ENCODE measurements around the gene RPS6KB2. TPM values are rescaled to one million over a fixed set of nuclear protein-coding genes. Genes with fewer than 3 reads are reported as not detected.

Gene RPS6KB2
- total RNA-seq, 6 donors from 2014 or later: 35.2 to 94.3 (median 50.4) TPM

DNA sequence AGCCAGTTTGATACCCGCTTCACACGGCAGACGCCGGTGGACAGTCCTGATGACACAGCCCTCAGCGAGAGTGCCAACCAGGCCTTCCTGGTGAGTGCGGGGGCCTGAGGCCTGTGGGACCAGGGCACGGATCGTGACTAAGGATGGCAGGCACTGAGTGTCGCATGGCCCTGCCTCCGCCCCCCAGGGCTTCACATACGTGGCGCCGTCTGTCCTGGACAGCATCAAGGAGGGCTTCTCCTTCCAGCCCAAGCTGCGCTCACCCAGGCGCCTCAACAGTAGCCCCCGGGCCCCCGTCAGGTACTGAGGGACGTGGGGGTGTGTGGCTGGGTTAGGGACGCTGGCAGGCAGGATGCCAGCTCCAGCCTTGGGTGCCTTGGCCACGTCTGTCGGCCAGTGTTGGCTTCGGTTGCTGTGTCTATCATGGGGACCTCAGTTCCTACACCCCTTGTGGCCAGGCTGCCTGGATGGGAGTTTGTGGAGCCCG is 6.1 kb downstream of the RPS6KB2 start:
- Histone ChIP-seq H3K9me3 (no peaks in the 10 kb centered on the region), H3K36me3 (peaks cover 4 to 78% (median 69%) of the 10 kb centered on the region in 4 donors), H3K27ac (no peak overlapping the region), H3K4me1 (peaks cover 4 to 28% (median 8%) of the 10 kb centered on the region in 4 donors), H3K4me3 (no peak overlapping the region), H3K27me3 (no peaks in the 10 kb centered on the region)
- no peak for ATAC-seq (ENCODE audit: low FRiP score in 2 of 2)
- DNase-seq: peak in 1 of 2 donors; percentile 80
- WGBS, 2 donors: 77 to 85% methylated on average over 9 to 16 of the region's 23 CpGs
- no peak for TF ChIP-seq POLR2A (IDR thresholded peaks at IDR 0.05)
- no peak for TF ChIP-seq EP300 (IDR thresholded peaks at IDR 0.05)
- TF ChIP-seq, protein P1, sequence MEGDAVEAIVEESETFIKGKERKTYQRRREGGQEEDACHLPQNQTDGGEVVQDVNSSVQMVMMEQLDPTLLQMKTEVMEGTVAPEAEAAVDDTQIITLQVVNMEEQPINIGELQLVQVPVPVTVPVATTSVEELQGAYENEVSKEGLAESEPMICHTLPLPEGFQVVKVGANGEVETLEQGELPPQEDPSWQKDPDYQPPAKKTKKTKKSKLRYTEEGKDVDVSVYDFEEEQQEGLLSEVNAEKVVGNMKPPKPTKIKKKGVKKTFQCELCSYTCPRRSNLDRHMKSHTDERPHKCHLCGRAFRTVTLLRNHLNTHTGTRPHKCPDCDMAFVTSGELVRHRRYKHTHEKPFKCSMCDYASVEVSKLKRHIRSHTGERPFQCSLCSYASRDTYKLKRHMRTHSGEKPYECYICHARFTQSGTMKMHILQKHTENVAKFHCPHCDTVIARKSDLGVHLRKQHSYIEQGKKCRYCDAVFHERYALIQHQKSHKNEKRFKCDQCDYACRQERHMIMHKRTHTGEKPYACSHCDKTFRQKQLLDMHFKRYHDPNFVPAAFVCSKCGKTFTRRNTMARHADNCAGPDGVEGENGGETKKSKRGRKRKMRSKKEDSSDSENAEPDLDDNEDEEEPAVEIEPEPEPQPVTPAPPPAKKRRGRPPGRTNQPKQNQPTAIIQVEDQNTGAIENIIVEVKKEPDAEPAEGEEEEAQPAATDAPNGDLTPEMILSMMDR (IDR thresholded peaks at IDR 0.05): no peak
- no peak for TF ChIP-seq POLR2AphosphoS5 (IDR thresholded peaks at IDR 0.05)

DNA sequence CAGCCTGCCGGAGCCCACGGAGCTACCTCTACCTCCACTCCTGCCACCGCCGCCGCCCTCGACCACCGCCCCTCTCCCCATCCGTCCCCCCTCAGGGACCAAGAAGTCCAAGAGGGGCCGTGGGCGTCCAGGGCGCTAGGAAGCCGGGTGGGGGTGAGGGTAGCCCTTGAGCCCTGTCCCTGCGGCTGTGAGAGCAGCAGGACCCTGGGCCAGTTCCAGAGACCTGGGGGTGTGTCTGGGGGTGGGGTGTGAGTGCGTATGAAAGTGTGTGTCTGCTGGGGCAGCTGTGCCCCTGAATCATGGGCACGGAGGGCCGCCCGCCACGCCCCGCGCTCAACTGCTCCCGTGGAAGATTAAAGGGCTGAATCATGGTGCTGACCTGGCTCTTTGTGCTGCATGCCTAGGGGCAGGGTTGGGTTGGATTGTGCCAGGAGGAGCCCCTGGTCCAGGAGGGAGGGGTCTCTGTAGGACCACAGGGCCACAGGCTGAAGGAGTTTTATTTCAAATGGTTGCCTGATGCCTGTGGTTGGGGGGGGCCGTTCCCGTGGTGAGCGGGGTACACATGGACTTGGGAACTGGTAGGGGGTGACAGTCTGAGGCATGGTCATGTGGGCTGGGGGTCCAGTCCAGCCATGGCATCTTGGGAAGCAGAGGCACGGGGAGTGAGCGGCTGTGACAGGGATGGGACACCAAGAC is 6.9 kb downstream of the RPS6KB2 start:
- DNase-seq (peak in 1 of 2 donors; percentile 87), ATAC-seq (ENCODE audit: low FRiP score in 2 of 2) (no peak)
- Histone ChIP-seq H3K36me3 (peaks cover 4 to 86% (median 75%) of the 10 kb centered on the region in 4 donors), H3K27me3 (no peaks in the 10 kb centered on the region), H3K4me3 (peak overlapping the region in 1 of 4 donors; percentile 42), H3K4me1 (peaks cover 5 to 28% (median 7%) of the 10 kb centered on the region in 4 donors), H3K27ac (peak overlapping the region in 2 of 4 donors; percentile 27 to 52), H3K9me3 (no peaks in the 10 kb centered on the region)
- TF ChIP-seq EP300 (IDR thresholded peaks at IDR 0.05): no peak
- no peak for TF ChIP-seq POLR2A (IDR thresholded peaks at IDR 0.05)
- TF ChIP-seq, protein P1 (IDR thresholded peaks at IDR 0.05): no peak
- no peak for TF ChIP-seq POLR2AphosphoS5 (IDR thresholded peaks at IDR 0.05)
- WGBS, 2 donors: 81 to 92% methylated on average over 13 to 25 of the region's 26 CpGs

DNA sequence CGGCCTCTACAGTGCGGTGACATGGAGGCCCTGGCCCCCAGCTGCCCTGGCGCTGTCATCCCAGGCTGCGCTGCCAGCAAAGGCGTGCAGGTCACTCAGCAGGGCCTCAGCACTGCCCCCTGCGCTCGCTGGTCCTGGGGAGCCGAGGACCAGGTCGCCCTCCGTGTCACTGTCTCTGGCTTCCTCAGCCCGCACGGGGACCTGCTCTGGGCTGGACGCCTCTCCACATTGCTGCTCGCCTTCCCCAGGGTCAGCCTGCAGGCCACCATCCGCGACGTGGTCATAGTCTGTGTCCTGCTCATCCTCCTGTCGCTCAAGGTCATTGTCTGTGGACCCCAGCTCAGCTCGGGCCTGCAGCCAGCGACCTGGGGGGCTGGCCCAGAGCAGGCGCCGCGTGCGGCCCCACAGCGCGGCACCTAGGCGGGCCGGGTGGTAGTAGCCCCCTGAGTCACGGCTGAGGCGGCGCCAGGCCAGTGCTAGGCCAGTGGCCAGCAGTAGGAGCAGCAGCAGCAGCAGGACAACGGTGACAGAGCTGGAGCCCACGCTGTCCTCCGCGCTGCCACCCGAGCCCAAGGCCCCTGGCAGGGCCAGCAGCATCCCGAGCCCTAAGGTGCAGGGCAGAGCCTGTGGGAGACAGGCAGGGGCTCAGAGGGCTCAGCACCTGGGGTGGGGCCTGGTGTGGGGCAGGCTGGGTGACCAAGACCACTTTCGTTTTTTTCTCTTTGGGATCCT is 7.6 kb downstream of the RPS6KB2 start:
- Histone ChIP-seq H3K4me1 (peaks cover 7 to 36% (median 11%) of the 10 kb centered on the region in 4 donors), H3K9me3 (no peaks in the 10 kb centered on the region), H3K27ac (peak overlapping the region in 2 of 4 donors; percentile 27 to 52), H3K27me3 (no peaks in the 10 kb centered on the region), H3K4me3 (peak overlapping the region in 3 of 4 donors; percentile 33 to 42 (median 40)), H3K36me3 (peaks cover 4 to 90% (median 79%) of the 10 kb centered on the region in 4 donors)
- TF ChIP-seq EP300 (IDR thresholded peaks at IDR 0.05): no peak
- no peak for TF ChIP-seq POLR2AphosphoS5 (IDR thresholded peaks at IDR 0.05)
- no peak for TF ChIP-seq POLR2A (IDR thresholded peaks at IDR 0.05)
- TF ChIP-seq, protein P1 (IDR thresholded peaks at IDR 0.05): no peak
- WGBS, 2 donors: 80 to 91% methylated on average over 2 to 32 of the region's 38 CpGs
- ATAC-seq (ENCODE audit: low FRiP score in 2 of 2) (no peak), DNase-seq (peak in 1 of 2 donors; percentile 84)

DNA sequence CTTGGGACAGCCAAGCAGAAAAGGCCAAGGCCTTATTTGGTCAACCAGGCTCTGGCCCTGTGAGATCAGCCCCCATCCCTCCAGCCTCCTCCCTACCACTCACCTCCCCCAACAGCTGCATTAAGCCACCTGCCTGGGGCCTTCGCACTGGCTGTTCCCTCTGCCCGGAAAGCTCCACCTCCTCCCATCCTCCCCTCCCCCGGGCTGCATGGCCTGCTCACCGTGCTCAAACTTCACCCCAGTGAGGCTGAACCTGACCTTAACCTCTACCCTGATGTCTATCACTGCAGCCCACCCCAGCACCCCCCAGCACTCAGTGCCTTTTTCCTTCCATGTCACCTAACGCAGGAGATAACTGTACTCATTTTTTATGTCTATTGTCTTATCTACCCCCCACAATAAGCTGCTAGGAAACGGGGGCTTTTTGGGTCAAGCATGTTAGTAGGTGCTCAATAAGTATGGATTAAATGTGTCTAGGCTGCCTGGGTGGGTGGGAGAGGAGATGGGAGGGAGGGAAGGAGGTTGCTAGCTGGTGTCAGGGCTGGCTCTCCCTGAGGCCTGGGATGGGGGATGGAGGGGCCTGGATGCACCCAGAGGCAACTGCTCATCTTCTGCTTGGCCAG is 8.3 kb downstream of the RPS6KB2 start:
- no peak for ATAC-seq (ENCODE audit: low FRiP score in 2 of 2)
- Histone ChIP-seq H3K9me3 (no peaks in the 10 kb centered on the region), H3K4me1 (peaks cover 7 to 42% (median 14%) of the 10 kb centered on the region in 4 donors), H3K27ac (peak overlapping the region in 3 of 4 donors; percentile 17 to 74 (median 52)), H3K27me3 (no peaks in the 10 kb centered on the region), H3K4me3 (peak overlapping the region in 3 of 4 donors; percentile 33 to 42 (median 40)), H3K36me3 (peaks cover 4 to 90% (median 80%) of the 10 kb centered on the region in 4 donors)
- 44 to 60% methylated on average over 6 of the region's 6 CpGs for WGBS, 2 donors
- TF ChIP-seq POLR2AphosphoS5 (IDR thresholded peaks at IDR 0.05): no peak
- TF ChIP-seq EP300 (IDR thresholded peaks at IDR 0.05): no peak
- TF ChIP-seq POLR2A (IDR thresholded peaks at IDR 0.05): no peak
- TF ChIP-seq, protein P1 (IDR thresholded peaks at IDR 0.05): no peak
- DNase-seq: no peak

Measured in upper lobe of left lung (tissue), 6 donors.